Body of pancreas (tissue), 4 donors: Measurements from ENCODE around the gene KANK2. TPM values are rescaled to one million over a fixed set of nuclear protein-coding genes. Genes with fewer than 3 reads are reported as not detected.

Source experiments
- ATAC-seq: fragments of 150-250 bp; one replicate; pipeline ENCODE4 v1.9.1; 2016
- DNase-seq, 4 donors: peaks; one replicate each; pipeline ENCODE4 v3.0.0-alpha.2; 2019
- H3K27ac ChIP-seq, 4 donors: fragments of 200-600 bp; sonication (generic); 1 replicate in 3 of 4; 2 replicates in 1 of 4; pipeline versions ENCODE4 v1.5.1 to v1.6.1; 2016 to 2019; ENCODE audit warnings: mild to moderate bottlenecking in 1 of 4, mixed read lengths in 1 of 4, moderate library complexity in 1 of 4
- H3K27me3 ChIP-seq, 2 donors: fragments of 200-600 bp; sonication (generic); one replicate each; pipeline ENCODE4 v1.6.0; 2016; ENCODE audit warnings: mild to moderate bottlenecking in 1 of 2
- H3K36me3 ChIP-seq, 2 donors: fragments of 200-600 bp; sonication (generic); replicated peaks in 1 of 2; 2 replicates each; pipeline ENCODE4 v1.5.1; 2016; ENCODE audit warnings: low read depth in 2 of 2; ENCODE audit not compliant: insufficient read depth in 1 of 2
- H3K4me1 ChIP-seq: fragments of 200-600 bp; sonication (generic); one replicate; pipeline ENCODE4 v1.6.0; 2016
- H3K4me3 ChIP-seq, 2 donors: fragments of 200-600 bp; sonication (generic); 1 replicate in 1 of 2; 2 replicates in 1 of 2; pipeline ENCODE4 v1.5.1; 2016 to 2019
- H3K9me3 ChIP-seq, 3 donors: fragments of 200-600 bp; sonication (generic); 1 replicate in 2 of 3; 2 replicates in 1 of 3; pipeline ENCODE4 v1.5.1; 2016
- CTCF ChIP-seq, 7 experiments: fragments of 450-650 bp in 4 of 7; fragments of 200-600 bp in 3 of 7; sonication (generic) in 3 of 7; IDR thresholded peaks; one replicate each; pipeline ENCODE4 v1.5.1; 2016 to 2019; ENCODE audit warnings: antibody characterized with exemption in 7 of 7
- POLR2A ChIP-seq, 3 donors: fragments of 450-650 bp; IDR thresholded peaks; one replicate each; pipeline ENCODE4 v1.6.1; 2016; ENCODE audit warnings: antibody characterized with exemption in 3 of 3, mild to moderate bottlenecking in 2 of 3
- WGBS, 2 donors: methylation state at CpG; one replicate each; pipeline ENCODE4 v1.1.5; 2017; 5-methylcytosine and 5-hydroxymethylcytosine counted together
- intact Hi-C: fragments of 100-400 bp; cut with DNase I; formaldehyde crosslinking; loops from one replicate; pipeline ENCODE4 v1.15.1; 2023
- total RNA-seq, 2 donors: library from RNA; depleted of rRNA; stranded (reverse); fragments of >200 nt; gene quantifications; one replicate each; pipeline ENCODE4 v1.1.0, GENCODE V29; 2016

Gene KANK2
- total RNA-seq, 2 donors from 2014 or later, result 133 to 165 TPM

DNA sequence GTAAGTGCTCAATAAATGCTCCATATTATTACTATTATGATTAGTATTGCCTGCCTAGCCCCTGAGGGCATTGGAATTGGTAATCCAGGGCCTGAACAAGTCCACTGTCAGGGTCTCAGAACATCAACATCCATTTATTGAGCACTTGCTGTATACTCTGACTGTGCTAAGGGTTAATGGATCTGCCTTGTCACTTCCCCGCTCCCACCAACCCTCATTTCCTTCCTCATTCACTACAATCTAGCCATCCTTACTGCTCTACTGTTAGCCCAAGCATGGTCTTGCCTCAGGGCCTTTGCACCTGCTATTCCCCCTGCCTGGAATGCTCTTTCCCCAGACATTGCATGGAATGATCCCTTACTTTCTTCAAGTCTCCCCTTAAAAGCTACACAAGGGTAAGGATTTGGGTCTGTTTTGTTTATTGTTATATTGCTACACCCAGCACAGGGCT lies 29.4 kb upstream of the KANK2 start:
- WGBS, 2 donors, result 74 to 96% methylated on average over 1 of the region's 1 CpG
- no peak overlapping the region for H3K27ac ChIP-seq
- H3K9me3 ChIP-seq, result no peaks in the 10 kb centered on the region
- no peaks in the 10 kb centered on the region for H3K4me1 ChIP-seq
- intact Hi-C loops, result no loop called here
- TF ChIP-seq POLR2A (IDR thresholded peaks at IDR 0.05), result no peak
- DNase-seq, result no peak
- H3K27me3 ChIP-seq, result no peaks in the 10 kb centered on the region
- H3K4me3 ChIP-seq, result no peak overlapping the region
- no peak for ATAC-seq
- H3K36me3 ChIP-seq, result peaks cover 0 to 4% of the 10 kb centered on the region in 2 donors

DNA sequence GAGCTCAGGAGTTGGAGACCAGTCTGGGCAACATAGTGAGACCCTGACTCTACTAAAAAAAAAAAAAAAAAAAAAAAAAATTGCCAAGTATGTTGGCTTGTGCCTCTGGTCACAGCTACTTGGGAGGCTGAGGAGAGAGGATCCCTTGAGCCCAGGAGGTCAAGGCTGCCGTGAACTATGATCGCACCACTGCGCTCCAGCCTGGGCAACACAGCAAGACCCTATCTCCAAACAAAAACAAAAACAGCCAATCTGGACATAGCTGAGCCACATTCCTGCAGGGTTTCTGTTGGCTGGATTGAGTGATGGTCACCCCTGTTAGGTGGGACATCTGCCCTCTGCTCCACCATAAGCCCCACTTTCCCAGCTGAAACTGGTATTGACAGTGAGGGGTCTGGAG lies 28.5 kb upstream of the KANK2 start:
- no peak overlapping the region for H3K27ac ChIP-seq
- DNase-seq (no peak), ATAC-seq (no peak)
- H3K4me3 ChIP-seq, result no peak overlapping the region
- WGBS, 2 donors, result 94 to 100% methylated on average over 3 of the region's 3 CpGs
- TF ChIP-seq POLR2A (IDR thresholded peaks at IDR 0.05) (no peak), CTCF (IDR thresholded peaks at IDR 0.05) (no peak)
- peaks cover 0 to 7% of the 10 kb centered on the region in 2 donors for H3K36me3 ChIP-seq
- H3K27me3 ChIP-seq, result no peaks in the 10 kb centered on the region
- no peaks in the 10 kb centered on the region for H3K9me3 ChIP-seq
- intact Hi-C loops, result no loop called here
- H3K4me1 ChIP-seq, result no peaks in the 10 kb centered on the region

DNA sequence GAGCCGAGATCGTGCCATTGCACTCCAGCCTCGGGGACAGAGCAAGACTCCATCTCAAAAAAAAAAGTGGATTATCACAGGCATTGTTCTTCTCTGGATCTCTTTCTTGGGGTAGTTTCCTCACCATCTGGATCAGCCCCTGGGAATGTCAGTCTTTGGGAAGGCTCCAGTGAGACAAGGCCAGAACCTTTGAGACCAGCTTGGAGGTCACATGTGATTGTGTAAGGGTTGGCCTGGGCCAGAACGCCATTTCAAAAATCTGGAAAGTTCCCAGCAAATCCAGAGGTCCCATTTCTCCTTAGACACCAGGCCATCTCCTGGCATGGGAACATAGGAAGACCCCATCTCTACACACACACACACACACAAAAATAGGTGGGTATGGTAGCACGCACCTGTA lies 27.8 kb upstream of the KANK2 start:
- ATAC-seq (no peak), DNase-seq (no peak)
- Histone ChIP-seq H3K27me3 (no peaks in the 10 kb centered on the region), H3K36me3 (peaks cover 0 to 7% of the 10 kb centered on the region in 2 donors), H3K4me3 (no peak overlapping the region), H3K9me3 (no peaks in the 10 kb centered on the region), H3K4me1 (no peaks in the 10 kb centered on the region), H3K27ac (no peak overlapping the region)
- intact Hi-C loops, result no loop called here
- WGBS, 2 donors, result 92 to 99% methylated on average over 5 of the region's 5 CpGs
- no peak for TF ChIP-seq CTCF (IDR thresholded peaks at IDR 0.05)
- no peak for TF ChIP-seq POLR2A (IDR thresholded peaks at IDR 0.05)

- Histone ChIP-seq H3K36me3 (peaks cover 0 to 7% of the 10 kb centered on the region in 2 donors), H3K4me3 (no peak overlapping the region), H3K4me1 (no peaks in the 10 kb centered on the region), H3K27me3 (no peaks in the 10 kb centered on the region), H3K9me3 (no peaks in the 10 kb centered on the region), H3K27ac (no peak overlapping the region)
- TF ChIP-seq CTCF (IDR thresholded peaks at IDR 0.05) (no peak), POLR2A (IDR thresholded peaks at IDR 0.05) (no peak)
- intact Hi-C loops, result no loop called here
- ATAC-seq (no peak), DNase-seq (no peak)
- 95 to 100% methylated on average over 3 to 7 of the region's 7 CpGs for WGBS, 2 donors
These were observed 27.1 kb upstream of the KANK2 start for GRCh38 chr19:11224429-11224828.

- ATAC-seq (no peak), DNase-seq (no peak)
- no peaks in the 10 kb centered on the region for H3K27me3 ChIP-seq
- no peak overlapping the region for H3K4me3 ChIP-seq
- WGBS, 2 donors, result 92 to 94% methylated on average over 3 of the region's 3 CpGs
- intact Hi-C loops, result no loop called here
- no peaks in the 10 kb centered on the region for H3K4me1 ChIP-seq
- no peak overlapping the region for H3K27ac ChIP-seq
- H3K9me3 ChIP-seq, result no peaks in the 10 kb centered on the region
- no peak for TF ChIP-seq POLR2A (IDR thresholded peaks at IDR 0.05)
- TF ChIP-seq CTCF (IDR thresholded peaks at IDR 0.05), result no peak
- peaks cover 0 to 7% of the 10 kb centered on the region in 2 donors for H3K36me3 ChIP-seq
These were observed 25.9 kb upstream of the KANK2 start for GRCh38 chr19:11223200-11223599.
